ENCODE measurements around the gene RBBP4. TPM values are rescaled to one million over a fixed set of nuclear protein-coding genes. Genes with fewer than 3 reads are reported as not detected.
A peak's percentile ranks its signal among the peaks of the same experiment; 100 is the strongest.
"Not testable (repeated sequence)": the region's sequence is repeated elsewhere in the genome, so short reads cannot be mapped to it uniquely, and the experiment has no call there.

Gene RBBP4
- total RNA-seq, 1 donor from 2014 or later, result 492 TPM

DNA sequence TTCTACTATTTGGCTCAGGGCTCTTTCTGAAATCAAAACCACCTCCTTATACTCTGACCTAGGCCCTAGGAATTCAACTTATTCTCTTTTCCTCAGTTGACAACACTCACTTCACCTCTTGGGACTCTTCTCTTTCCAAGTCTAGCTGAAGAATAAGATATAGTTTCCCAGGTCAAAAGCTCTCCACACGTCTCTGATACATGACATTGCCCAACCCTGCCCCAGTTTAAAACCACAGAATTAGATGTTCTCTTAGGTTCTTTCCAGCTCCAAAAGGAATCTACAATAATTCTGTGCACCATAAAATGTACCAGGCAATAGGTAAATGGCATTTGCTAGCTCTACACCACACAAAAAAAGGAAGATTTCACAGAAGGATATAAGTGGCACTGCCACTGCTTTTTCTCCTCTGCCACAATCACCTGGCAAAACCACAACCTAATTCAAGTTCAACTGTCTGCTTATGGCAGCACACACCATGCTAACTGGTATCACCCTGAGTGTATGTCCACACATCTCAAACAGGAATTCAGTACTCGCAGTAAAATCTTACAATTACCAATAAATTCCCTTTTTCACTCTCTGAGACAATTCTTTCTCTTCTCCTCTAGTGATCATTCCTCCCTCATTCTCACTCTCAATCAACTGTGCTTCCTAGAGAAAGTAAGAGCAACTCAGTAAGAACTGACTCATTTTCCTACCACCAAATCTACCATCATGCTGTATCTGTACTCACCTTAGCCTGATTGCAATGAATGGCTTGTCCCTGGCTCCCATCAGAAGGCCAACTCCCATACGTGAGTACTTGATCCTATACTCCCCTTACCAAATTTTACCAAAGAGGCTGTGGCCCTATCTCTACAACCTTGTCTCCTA lies 28.0 kb upstream of the RBBP4 start:
- Mint-ChIP-seq H3K9me3 (no peaks in the 10 kb centered on the region), H3K36me3 (ENCODE audit: low read depth) (peaks cover 18% of the 10 kb centered on the region), H3K4me3 (no peak overlapping the region), H3K27me3 (ENCODE audit: low read depth) (no peaks in the 10 kb centered on the region), H3K27ac (ENCODE audit: unreplicated experiment) (peak overlapping the region; percentile 36), H3K4me1 (no peaks in the 10 kb centered on the region)
- DNase-seq (ENCODE audit: low read depth, low spot score), result no peak
- TF ChIP-seq, protein P1, sequence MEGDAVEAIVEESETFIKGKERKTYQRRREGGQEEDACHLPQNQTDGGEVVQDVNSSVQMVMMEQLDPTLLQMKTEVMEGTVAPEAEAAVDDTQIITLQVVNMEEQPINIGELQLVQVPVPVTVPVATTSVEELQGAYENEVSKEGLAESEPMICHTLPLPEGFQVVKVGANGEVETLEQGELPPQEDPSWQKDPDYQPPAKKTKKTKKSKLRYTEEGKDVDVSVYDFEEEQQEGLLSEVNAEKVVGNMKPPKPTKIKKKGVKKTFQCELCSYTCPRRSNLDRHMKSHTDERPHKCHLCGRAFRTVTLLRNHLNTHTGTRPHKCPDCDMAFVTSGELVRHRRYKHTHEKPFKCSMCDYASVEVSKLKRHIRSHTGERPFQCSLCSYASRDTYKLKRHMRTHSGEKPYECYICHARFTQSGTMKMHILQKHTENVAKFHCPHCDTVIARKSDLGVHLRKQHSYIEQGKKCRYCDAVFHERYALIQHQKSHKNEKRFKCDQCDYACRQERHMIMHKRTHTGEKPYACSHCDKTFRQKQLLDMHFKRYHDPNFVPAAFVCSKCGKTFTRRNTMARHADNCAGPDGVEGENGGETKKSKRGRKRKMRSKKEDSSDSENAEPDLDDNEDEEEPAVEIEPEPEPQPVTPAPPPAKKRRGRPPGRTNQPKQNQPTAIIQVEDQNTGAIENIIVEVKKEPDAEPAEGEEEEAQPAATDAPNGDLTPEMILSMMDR (conservative IDR thresholded peaks at IDR 0.05), result no peak

DNA sequence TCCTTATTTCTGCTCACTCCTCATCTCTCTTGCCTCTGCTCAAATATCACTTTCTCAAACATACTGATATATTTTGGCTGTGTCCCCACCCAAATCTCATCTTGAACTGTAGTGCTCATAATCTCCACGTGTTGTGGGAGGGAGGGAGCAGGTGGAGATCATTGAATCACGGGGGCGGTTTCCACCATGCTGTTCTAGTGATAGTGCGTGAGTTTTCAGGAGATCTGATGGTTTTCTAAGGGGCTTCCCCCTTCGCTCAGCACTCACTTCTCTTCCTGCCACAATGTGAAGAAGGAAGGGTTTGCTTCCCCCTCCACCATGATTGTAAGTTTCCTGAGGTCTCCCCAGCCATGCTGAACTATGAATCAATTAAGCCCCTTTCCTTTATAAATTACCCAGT lies 27.2 kb upstream of the RBBP4 start:
- Mint-ChIP-seq H3K4me3 (no peak overlapping the region), H3K4me1 (no peaks in the 10 kb centered on the region), H3K36me3 (ENCODE audit: low read depth) (peaks cover 16% of the 10 kb centered on the region), H3K27me3 (ENCODE audit: low read depth) (no peaks in the 10 kb centered on the region), H3K9me3 (no peaks in the 10 kb centered on the region), H3K27ac (ENCODE audit: unreplicated experiment) (no peak overlapping the region)
- TF ChIP-seq, protein P1 (conservative IDR thresholded peaks at IDR 0.05), result no peak
- no peak for DNase-seq (ENCODE audit: low read depth, low spot score)

DNA sequence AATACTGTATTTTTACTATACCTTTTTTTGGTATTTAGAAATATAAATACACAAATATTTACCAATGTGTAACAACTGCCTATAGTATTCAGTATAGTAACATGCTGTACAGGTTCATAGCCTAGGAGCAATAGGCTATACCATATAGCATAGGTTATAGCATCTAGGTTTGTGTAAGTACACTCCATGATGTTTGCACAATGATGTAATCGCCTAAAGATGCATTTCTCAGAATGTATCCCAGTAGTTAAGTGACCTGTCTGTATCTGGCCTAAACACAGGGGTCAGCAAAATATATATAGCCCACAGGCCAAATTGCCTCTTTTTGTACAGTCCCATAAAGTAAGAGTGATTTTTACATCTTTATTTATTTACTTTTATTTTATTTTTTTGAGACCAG lies 24.8 kb upstream of the RBBP4 start:
- no peak for DNase-seq (ENCODE audit: low read depth, low spot score)
- Mint-ChIP-seq H3K27me3 (ENCODE audit: low read depth) (no peaks in the 10 kb centered on the region), H3K4me3 (no peak overlapping the region), H3K9me3 (no peaks in the 10 kb centered on the region), H3K27ac (ENCODE audit: unreplicated experiment) (no peak overlapping the region), H3K36me3 (ENCODE audit: low read depth) (peaks cover 11% of the 10 kb centered on the region), H3K4me1 (no peaks in the 10 kb centered on the region)
- TF ChIP-seq, protein P1 (conservative IDR thresholded peaks at IDR 0.05), result no peak

- TF ChIP-seq, protein P1 (conservative IDR thresholded peaks at IDR 0.05), result no peak
- H3K4me3 Mint-ChIP-seq, result no peak overlapping the region
- H3K9me3 Mint-ChIP-seq, result no peaks in the 10 kb centered on the region
- DNase-seq (ENCODE audit: low read depth, low spot score), result no peak
- H3K4me1 Mint-ChIP-seq, result no peaks in the 10 kb centered on the region
- no peak overlapping the region for H3K27ac Mint-ChIP-seq (ENCODE audit: unreplicated experiment)
- H3K36me3 Mint-ChIP-seq (ENCODE audit: low read depth), result peaks cover 8% of the 10 kb centered on the region
- H3K27me3 Mint-ChIP-seq (ENCODE audit: low read depth), result no peaks in the 10 kb centered on the region
Observed at GRCh38 chr1:32627596-32628162, 23.3 kb upstream of the RBBP4 start.

DNA sequence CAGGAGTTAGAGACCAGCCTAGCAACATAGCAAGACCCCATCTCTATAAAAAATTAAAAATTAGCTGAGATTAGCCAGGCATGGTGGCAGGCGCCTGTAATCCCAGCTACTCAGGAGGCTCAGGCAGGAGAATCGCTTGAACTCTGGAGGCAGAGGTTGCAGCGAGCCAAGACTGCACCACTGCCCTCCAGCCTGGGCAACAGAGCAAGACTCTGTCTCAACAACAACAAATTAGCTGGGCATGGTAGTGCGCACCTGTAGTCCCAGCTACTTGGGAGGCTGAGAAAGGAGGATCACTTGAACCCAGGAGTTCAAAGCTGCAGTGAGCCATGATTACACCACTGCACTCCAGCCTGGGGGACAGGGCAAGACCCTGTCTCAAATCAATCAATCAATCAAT lies 20.8 kb upstream of the RBBP4 start:
- not testable (repeated sequence) for H3K4me3 Mint-ChIP-seq; H3K27me3 Mint-ChIP-seq (ENCODE audit: low read depth); H3K9me3 Mint-ChIP-seq; H3K27ac Mint-ChIP-seq (ENCODE audit: unreplicated experiment); H3K4me1 Mint-ChIP-seq; H3K36me3 Mint-ChIP-seq (ENCODE audit: low read depth); DNase-seq (ENCODE audit: low read depth, low spot score)

DNA sequence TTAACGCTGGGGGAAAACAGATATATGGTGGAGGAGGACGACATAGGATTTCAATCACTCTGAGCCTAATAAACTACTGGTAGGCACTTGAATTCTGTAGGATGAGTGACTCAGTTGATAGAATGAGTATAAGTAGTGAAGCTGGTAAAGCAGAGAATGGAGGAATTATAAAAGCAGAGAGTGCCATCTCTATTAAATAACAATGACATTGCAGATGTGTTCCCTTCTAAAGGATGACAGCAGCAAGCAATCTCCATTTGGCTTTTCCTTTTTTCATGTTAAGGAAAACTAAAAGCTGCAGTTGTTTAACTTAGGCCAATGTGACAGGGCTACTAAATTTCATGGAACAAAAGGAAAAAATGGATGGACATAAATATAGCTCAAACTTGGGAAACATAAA lies 18.2 kb upstream of the RBBP4 start:
- no peaks in the 10 kb centered on the region for H3K27me3 Mint-ChIP-seq (ENCODE audit: low read depth)
- H3K36me3 Mint-ChIP-seq (ENCODE audit: low read depth), result peaks cover 8% of the 10 kb centered on the region
- no peak for DNase-seq (ENCODE audit: low read depth, low spot score)
- no peak overlapping the region for H3K27ac Mint-ChIP-seq (ENCODE audit: unreplicated experiment)
- H3K9me3 Mint-ChIP-seq, result no peaks in the 10 kb centered on the region
- H3K4me1 Mint-ChIP-seq, result peaks cover 21% of the 10 kb centered on the region
- TF ChIP-seq, protein P1 (conservative IDR thresholded peaks at IDR 0.05), result no peak
- no peak overlapping the region for H3K4me3 Mint-ChIP-seq
